Right hindlimb (tissue), 1 donor: ENCODE measurements around the gene CDHR1.
A peak's percentile ranks its signal among the peaks of the same experiment; 100 is the strongest.

Experiments used
- DNase-seq: peaks from one replicate; pipeline ENCODE4 v3.0.0-alpha.2; 2018

Gene CDHR1

DNA sequence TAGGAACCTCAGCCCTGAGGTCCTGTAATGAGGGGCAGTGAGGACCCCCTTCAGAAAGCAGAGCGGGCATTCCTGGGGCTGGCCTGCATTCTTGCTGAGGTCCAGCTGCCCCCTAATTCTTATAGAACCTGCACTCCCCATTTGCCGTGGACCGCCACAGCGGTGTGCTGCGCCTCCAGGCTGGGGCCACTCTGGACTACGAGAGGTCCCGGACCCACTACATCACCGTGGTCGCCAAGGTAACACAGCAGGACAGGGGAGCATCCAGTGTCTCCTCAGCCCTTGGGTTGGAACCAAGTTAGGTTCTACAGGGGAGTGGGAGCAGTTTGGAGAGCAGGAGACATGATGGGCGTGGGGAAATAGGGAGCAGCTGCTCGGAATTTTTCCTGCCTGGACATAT is 7.3 kb downstream of the CDHR1 start:
- DNase-seq: no peak

DNA sequence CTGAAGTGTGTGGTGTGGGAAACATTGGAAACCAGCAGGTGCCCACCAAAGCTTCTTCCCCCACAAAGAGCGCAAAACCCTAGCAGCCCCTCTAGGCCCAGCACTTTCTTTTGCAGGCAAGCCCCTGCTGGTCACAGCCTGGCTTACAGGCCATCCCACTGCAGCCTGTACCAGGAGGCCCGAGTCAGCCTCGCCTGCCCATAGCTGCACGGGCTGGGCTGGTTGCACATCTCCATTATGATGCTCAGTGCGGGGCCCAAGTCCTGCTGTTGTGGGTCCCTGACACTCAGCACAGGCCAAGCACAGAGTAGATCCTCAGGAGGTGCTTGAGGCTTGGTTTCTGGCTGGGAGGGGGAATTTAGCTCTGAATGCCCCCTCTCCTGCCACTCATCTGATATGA is 8.0 kb downstream of the CDHR1 start:
- DNase-seq: no peak

- DNase-seq: no peak
Measured at GRCh38 chr10:84204122-84204521, 9.8 kb downstream of the CDHR1 start.

- DNase-seq: no peak
Measured at GRCh38 chr10:84204610-84205009, 10.3 kb downstream of the CDHR1 start.

DNA sequence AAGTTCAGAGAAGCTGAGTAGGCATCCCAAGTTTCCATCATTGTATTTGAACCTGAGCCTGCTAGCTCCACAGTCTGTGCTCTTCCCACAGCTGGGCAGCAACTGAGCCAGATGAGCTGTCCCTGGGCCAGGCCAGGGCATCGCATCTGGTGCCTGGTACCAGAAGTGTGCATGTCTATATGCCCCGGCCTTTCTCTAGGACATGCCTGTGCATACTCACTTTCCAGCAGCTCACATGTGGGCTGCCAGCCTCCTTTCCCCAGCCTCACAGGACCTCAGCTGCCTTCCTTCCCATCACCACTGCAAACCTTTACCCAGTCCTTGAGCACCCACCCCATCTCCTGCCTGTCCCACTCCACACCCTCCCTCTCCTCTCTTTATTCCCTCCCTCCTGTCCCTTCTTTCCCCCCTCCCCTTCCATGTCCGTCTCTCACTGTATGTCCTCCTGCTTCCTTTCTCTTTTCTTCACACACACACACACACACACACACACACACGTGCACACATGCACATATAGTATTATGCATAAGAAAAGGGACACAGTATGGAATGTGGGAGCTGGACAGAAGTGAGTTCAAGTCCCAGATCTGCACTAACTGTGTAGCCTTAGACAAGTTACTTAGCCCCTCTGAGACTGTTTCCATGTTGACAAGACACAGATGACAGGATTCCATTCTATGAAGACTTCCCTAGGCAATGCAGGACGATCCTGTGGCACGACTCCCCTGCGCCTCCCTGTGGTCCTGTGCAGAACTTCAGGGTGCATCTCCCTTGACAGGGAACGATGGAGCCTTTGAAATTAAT is 10.9 kb downstream of the CDHR1 start:
- peak; percentile 31 for DNase-seq

- DNase-seq: no peak
Measured at GRCh38 chr10:84205853-84206525, 11.7 kb downstream of the CDHR1 start.

DNA sequence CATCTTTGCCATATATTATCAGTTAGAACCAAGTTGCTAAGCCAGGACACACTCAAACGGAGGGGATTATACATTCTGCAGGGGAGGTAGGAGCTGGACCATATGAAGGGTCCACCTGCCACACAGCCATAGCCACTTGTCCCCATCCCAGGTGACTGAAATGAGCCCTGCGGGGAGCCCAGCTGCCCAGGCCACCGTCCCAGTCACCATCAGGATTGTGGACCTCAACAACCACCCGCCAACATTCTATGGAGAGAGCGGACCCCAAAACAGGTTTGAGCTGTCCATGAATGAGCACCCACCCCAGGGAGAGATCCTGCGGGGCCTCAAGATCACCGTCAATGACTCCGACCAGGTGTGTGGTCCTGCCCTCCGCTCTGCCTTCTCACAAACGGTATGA is 13.7 kb downstream of the CDHR1 start:
- DNase-seq: no peak

DNA sequence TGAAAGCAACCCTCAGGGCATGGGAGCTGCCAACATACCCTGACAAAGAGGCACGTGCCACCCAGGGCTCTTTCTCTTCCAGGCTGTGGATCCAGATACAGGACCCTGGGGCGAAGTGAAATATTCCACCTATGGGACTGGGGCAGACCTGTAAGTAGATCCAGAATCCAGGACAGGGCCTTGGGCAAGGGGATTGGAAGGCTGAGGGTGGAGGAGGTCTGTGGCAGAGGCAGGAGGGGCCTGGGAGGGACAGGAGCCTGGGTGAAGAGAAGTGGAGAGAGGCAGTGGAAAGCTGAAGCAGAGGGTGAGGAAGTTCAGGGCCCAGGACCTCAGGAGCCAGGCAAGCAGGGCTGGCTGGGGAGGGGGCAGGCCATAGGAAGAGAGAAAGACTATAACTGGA is 17.2 kb downstream of the CDHR1 start:
- no peak for DNase-seq

DNA sequence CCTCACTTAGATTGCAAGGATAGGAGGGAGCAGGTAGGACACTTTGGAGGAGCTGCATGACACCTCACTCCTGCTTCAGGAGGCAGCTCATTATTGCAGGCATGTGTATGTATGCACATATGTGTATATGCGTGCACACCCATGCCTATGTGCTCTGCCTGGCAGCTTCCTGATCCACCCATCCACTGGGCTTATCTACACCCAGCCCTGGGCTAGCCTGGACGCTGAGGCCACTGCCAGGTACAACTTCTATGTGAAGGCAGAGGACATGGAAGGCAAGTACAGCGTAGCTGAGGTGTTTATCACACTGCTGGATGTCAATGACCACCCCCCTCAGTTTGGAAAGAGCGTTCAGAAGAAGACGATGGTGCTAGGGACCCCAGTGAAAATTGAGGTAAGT is 17.7 kb downstream of the CDHR1 start:
- no peak for DNase-seq

DNA sequence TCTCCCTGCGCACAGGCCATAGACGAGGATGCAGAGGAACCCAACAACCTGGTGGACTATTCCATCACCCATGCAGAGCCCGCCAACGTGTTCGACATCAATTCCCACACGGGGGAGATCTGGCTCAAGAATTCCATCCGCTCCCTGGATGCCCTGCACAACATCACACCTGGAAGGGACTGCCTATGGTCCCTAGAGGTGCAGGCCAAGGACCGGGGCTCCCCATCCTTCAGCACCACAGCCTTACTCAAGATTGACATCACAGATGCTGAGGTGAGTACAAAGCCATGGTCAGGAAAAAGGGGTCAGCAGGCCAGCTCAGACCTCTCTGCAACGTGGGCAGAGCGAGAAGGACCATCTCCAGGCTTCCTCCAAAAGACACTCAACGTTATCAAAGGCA is 18.7 kb downstream of the CDHR1 start:
- DNase-seq: no peak

GRCh38 chr10:84214046-84214572 is 19.8 kb downstream of the CDHR1 start:
- no peak for DNase-seq

- DNase-seq: no peak
Measured at GRCh38 chr10:84214612-84215235, 20.4 kb downstream of the CDHR1 start.

DNA sequence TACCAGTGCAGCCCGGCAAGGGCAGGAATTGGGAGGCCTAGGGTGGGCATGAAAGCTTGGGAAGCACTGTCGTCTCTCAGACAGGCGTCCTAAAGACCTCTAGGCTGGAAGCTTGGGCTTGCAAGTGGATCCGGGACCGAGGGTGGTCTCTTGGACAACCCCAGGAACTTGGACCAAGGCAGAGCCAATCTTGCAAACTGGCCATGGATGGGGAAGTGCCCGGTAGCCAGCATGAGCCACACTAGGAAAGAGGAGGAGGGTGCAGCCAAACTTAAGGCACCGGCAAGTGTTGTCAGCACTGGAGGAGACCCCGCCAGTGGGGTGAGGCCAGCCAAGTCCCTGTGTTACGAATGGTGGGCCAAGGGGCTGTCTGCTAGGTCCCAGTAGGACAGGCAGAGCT is 22.5 kb downstream of the CDHR1 start:
- DNase-seq: no peak

DNA sequence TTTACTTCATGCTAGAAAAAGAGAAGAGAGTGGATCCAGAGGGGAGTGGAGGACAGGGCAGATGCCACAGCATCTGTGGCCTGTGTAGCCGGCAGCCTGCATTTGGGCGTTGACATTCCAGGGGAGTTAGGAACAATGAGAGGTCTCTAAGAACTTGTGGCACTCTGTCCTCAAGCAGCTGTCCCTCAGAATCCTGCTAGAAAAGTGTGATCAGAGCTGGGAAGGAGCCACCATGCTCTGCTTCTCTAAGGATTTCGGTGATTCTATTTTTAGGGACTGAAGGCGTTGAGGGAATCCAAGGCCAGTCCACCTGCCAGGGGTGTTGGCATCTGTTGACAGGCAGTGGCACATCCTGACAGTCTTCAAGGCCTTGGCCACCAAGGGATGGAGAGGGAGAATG is 23.4 kb downstream of the CDHR1 start:
- DNase-seq: no peak

DNA sequence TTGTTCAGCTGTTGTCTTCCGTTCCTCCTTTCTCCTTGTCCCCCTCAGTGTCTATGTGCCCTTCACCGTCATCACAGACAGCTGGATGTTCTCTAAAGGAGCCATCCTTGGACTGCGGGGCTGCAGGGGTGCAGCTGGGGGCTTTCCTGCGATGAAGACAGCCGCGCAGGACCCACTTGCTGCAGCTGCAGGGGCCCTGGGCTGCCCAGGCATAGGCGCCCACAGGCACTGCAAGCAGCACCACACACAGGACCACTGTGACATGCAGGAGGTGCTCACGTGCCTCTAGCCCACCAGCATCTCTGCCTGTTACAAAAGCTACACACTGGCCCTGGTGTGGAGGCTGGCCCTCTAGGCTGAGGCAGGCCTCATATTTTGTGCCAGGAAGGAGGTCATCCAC is 27.6 kb downstream of the CDHR1 start:
- DNase-seq: no peak

DNA sequence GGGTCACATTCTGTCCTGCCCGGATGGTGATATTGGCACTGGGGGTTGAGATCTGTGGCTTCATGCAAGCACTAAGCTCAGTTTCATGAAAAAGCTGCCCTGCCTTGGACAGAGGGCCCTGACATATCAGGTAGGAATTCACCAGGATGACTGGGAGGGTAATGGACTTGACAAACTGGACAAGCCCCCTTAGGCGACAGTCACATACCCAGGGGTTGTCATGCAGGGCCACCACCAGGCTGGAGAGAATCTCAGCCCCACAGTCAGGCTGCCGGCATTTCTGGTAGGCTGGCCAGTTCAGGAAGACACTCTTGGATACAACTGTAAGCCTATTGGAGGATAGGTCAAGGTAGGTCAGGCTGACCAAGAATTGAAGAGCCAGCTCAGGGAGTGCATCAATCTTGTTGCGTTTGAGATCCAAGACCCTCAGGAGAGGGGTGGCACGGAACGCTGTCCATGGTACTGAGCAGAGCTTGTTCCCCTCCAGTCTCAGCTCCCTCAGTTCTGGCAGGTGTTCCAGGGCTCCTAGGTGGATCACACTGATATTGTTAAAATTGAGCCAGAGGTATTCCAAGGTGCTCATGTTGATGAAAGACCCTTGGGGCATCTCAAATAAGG is 30.2 kb downstream of the CDHR1 start:
- peak; percentile 26 for DNase-seq

GRCh38 chr10:84225427-84226173 is 31.3 kb downstream of the CDHR1 start, which contains the start of gene LRIT2:
Gene LRIT2 (minus strand): TSS chr10:84225544. CDS start chr10:84225520, 24 bp downstream.
- DNase-seq: no peak

DNA sequence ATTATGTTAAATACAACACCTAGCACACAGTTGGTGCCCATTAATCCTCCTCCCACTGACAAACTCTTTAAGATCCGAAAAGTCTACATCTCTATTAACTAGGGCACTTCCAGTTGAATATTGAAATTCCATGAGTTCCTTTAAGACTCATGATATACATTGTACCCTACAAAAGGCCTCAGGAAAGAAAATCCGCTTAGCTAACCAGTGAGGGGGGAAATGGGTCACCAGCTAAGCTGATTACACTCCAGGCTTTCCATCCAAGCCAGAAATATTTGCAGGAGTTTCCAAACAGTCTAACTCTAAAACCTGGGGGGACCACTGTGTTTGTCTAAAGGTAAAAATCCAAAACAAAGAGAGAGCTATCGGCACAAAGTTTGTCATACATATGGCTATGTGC is 32.3 kb downstream of the CDHR1 start:
- DNase-seq: no peak

DNA sequence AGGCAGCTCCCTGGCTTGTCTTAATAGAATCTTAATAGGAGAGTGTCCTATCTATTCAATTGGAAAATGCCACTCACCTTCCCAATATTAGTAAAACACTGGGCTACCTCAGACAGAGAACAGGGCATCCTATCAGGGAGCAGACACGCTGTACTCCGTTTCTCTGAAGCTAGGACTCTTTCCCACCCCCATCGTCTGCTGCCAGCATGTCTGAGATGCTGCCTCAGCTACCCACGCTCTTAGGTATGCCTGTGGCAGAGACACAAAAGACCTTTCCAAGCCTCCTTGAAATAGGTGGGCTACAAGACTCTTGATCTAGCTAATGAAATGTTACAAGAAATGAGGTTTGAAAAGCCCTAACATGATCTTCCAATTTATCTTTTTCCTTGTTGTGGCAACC is 33.5 kb downstream of the CDHR1 start:
- DNase-seq: no peak

DNA sequence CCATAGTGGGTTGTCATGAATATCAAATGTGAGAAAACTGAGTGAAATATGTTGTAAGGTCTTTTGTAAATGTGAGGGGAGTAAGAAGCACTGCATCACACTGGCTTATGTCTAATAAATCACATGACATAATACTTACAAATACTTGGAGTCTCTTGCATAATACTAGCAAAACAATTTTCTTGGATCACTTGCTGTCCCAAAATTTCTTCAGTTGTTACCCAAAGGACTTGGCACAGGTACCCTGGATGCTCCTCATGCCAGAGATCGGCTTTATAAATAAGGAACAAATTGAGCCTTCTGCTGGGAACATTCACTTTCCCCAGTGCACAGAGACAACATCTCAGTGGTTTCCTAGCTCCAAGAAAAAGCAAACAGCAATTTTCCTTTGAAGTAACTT is 36.0 kb downstream of the CDHR1 start:
- DNase-seq: no peak

DNA sequence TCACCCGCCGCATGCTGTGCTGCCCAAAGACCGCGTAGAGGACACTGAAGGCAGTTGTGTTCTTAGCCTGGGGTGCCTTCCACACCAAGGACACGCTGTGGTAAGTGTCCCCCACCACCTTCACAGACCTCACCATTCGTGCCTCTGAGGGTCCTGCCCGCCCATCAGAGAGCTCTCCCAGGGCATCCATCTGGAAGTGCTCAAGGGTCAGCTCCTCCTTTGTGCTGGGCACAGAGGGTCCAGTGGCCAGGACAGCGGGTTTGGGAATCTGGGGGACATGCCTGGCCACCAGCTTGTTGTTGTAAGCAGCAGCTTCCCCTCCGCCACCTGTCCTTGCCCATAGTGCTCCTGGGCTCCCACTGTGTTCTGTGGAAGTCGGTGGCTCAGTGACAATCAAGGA is 38.0 kb downstream of the CDHR1 start:
- no peak for DNase-seq

DNA sequence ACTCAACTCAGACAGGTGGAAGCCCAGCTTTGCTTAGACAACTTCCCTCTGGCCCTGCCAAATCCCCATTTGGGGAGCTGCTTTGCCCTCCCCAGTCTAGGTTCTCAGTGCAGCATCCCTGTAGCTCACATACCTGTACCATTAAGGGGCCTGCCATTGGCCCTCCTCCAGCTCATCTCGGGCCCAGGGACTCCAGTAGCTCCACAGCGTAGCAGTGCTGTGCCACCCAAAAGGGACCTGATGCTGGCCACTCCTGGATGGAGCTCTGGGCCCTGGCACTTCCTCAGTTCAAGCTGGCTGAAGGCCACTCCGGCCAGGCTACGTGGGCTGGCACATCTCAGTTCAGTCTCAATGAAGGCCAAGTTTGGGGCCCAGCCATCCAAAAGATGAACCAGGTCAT is 39.6 kb downstream of the CDHR1 start:
- no peak for DNase-seq

DNA sequence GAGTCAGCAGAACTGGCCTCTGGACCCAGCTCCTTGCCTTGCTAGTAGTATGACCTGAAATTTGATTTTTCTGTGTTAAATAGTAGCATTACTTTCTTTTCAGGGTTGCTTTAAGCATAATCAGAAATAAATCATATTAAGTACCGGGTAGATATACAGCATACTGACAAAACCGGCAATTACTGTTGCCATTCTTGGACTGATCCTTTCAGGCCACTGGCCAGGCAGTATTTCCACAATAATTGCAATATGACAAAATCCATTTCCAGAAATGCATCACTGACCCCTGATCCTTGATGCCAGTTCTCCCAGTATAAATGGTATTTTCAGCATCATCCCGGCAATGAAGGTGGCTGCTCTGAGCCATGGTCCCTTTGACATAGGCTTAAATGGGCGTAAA is 40.1 kb downstream of the CDHR1 start:
- DNase-seq: no peak
